H1 (cell line): ENCODE results near the gene RAB33A. TPM values are rescaled to one million over a fixed set of nuclear protein-coding genes. Genes with fewer than 3 reads are reported as not detected.

Source experiments
- CTCF ChIA-PET: fragments of 300-600 bp; sonication (Branson Sonifier 250); formaldehyde crosslinking; loops from one replicate; lab custom pipeline; 2021; ENCODE audit not compliant: partially characterized antibody; lab: Charles Lee
- POLR2A ChIA-PET: fragments of 300-600 bp; sonication (Branson Sonifier 250); formaldehyde crosslinking; loops from one replicate; lab custom pipeline; 2021; ENCODE audit warnings: inconsistent platforms; ENCODE audit not compliant: partially characterized antibody; lab: Charles Lee
- DNase-seq, 2 experiments: peaks; one replicate each; pipeline versions ENCODE4 v3.0.0 to v3.0.0-alpha.2; 2010 to 2022; ENCODE audit warnings: low spot score in 2 of 2, low read depth in 1 of 2, mixed read lengths in 1 of 2
- FAIRE-seq: peaks from 2 replicates; lab custom pipeline; 2011; peaks lifted over from hg19 to GRCh38; lab: Jason Lieb, UNC
- H2AFZ ChIP-seq: 2 replicates; pipeline ENCODE4 v1.8.1; 2012; ENCODE audit warnings: low read length, inconsistent platforms
- H2AK5ac ChIP-seq: 2 replicates; pipeline ENCODE4 v1.6.1; 2013; ENCODE audit warnings: low read depth, low read length
- H2BK120ac ChIP-seq: replicated peaks from 2 replicates; pipeline ENCODE3; 2013; ENCODE audit warnings: low read depth, low read length, inconsistent platforms
- H2BK12ac ChIP-seq: 2 replicates; pipeline ENCODE4 v1.6.1; 2013; ENCODE audit warnings: low read depth, low read length
- H2BK15ac ChIP-seq: 2 replicates; pipeline ENCODE4 v1.6.1; 2013; ENCODE audit warnings: low read length
- H2BK20ac ChIP-seq: 2 replicates; pipeline ENCODE4 v1.6.1; 2013; ENCODE audit warnings: low read length
- H2BK5ac ChIP-seq: 2 replicates; pipeline ENCODE4 v1.6.1; 2013; ENCODE audit warnings: low read depth, low read length
- H3K14ac ChIP-seq: 2 replicates; pipeline ENCODE4 v1.6.1; 2013; ENCODE audit warnings: inconsistent platforms; ENCODE audit not compliant: insufficient read length
- H3K18ac ChIP-seq: 2 replicates; pipeline ENCODE4 v1.6.1; 2013; ENCODE audit warnings: low read length; ENCODE audit errors: extremely low read depth
- H3K23ac ChIP-seq: 2 replicates; pipeline ENCODE4 v1.6.1; 2013; ENCODE audit warnings: inconsistent platforms; ENCODE audit not compliant: insufficient read length
- H3K23me2 ChIP-seq: 2 replicates; pipeline ENCODE4 v1.6.1; 2013; ENCODE audit warnings: low read depth, low read length
- H3K27ac ChIP-seq: 2 replicates; pipeline ENCODE4 v1.6.1; 2011; ENCODE audit warnings: low read depth, low read length, inconsistent platforms
- H3K27me3 ChIP-seq, 4 experiments: replicated peaks in 1 of 4; 1 replicate in 1 of 4; 2 replicates in 3 of 4; pipeline versions ENCODE4 v1.6.1 to v1.8.1; 2011 to 2013; ENCODE audit warnings: low read length in 3 of 4, mild to moderate bottlenecking in 3 of 4, inconsistent platforms in 2 of 4, mixed read lengths in 2 of 4, moderate library complexity in 1 of 4; ENCODE audit not compliant: control insufficient read depth in 3 of 4, insufficient read depth in 3 of 4; ENCODE audit errors: extremely low read depth in 1 of 4
- H3K36me3 ChIP-seq, 4 experiments: 2 replicates each; pipeline versions ENCODE4 v1.6.1 to v1.8.1; 2011 to 2013; ENCODE audit warnings: mild to moderate bottlenecking in 4 of 4, low read length in 3 of 4, moderate library complexity in 2 of 4, control low read depth in 1 of 4, inconsistent platforms in 1 of 4; ENCODE audit not compliant: insufficient read depth in 4 of 4, control insufficient read depth in 2 of 4
- H3K4ac ChIP-seq: replicated peaks from 2 replicates; pipeline ENCODE3; 2013; ENCODE audit warnings: low read length, low read depth, mixed read lengths, inconsistent platforms; ENCODE audit not compliant: insufficient read length
- H3K4me1 ChIP-seq, 4 experiments: replicated peaks in 1 of 4; 1 replicate in 1 of 4; 2 replicates in 3 of 4; pipeline versions ENCODE4 v1.6.1 to v1.8.1; 2011 to 2013; ENCODE audit warnings: low read length in 3 of 4, inconsistent platforms in 2 of 4, mixed read lengths in 1 of 4; ENCODE audit not compliant: insufficient read depth in 4 of 4, control insufficient read depth in 3 of 4
- H3K4me2 ChIP-seq, 2 experiments: 2 replicates each; pipeline versions ENCODE4 v1.6.1 to v1.8.1; 2011 to 2013; ENCODE audit warnings: low read depth in 2 of 2, low read length in 2 of 2, control low read depth in 1 of 2, inconsistent platforms in 1 of 2, mild to moderate bottlenecking in 1 of 2; ENCODE audit not compliant: insufficient read depth in 1 of 2
- H3K4me3 ChIP-seq, 4 experiments: fragments of 200-600, 300-600 bp in 1 of 4; sonication (generic), shearing (Covaris generic), sonication (Bioruptor Twin) in 1 of 4; 2 replicates each; pipeline versions ENCODE4 v1.5.1 to v1.8.1; 2011 to 2016; ENCODE audit warnings: low read length in 4 of 4, low read depth in 3 of 4, control low read depth in 2 of 4, inconsistent platforms in 2 of 4, mild to moderate bottlenecking in 2 of 4, mixed read lengths in 1 of 4, moderate library complexity in 1 of 4; ENCODE audit not compliant: insufficient read depth in 2 of 4; ENCODE audit errors: extremely low read depth in 1 of 4
- H3K56ac ChIP-seq: replicated peaks from 2 replicates; pipeline ENCODE3; 2013; ENCODE audit warnings: low read depth, mild to moderate bottlenecking, mixed read lengths, low read length, inconsistent platforms; ENCODE audit not compliant: insufficient read length
- H3K79me1 ChIP-seq: 2 replicates; pipeline ENCODE4 v1.6.1; 2013; ENCODE audit warnings: low read depth, low read length, control low read depth
- H3K79me2 ChIP-seq, 2 experiments: 2 replicates each; pipeline versions ENCODE4 v1.6.1 to v1.8.1; 2012 to 2013; ENCODE audit warnings: low read length in 2 of 2, mild to moderate bottlenecking in 2 of 2, inconsistent platforms in 1 of 2; ENCODE audit not compliant: insufficient read depth in 2 of 2, control insufficient read depth in 1 of 2
- H3K9ac ChIP-seq, 4 experiments: replicated peaks in 1 of 4; 1 replicate in 1 of 4; 2 replicates in 3 of 4; pipeline versions ENCODE4 v1.6.1 to v1.8.1; 2011 to 2013; ENCODE audit warnings: low read depth in 3 of 4, low read length in 3 of 4, control low read depth in 2 of 4, mild to moderate bottlenecking in 2 of 4, moderate library complexity in 2 of 4, inconsistent platforms in 1 of 4; ENCODE audit errors: extremely low read depth in 1 of 4
- H3K9me3 ChIP-seq, 2 experiments: 2 replicates each; pipeline versions ENCODE4 v1.6.1 to v1.8.1; 2012 to 2013; ENCODE audit warnings: mild to moderate bottlenecking in 2 of 2, moderate library complexity in 2 of 2, control low read depth in 1 of 2, inconsistent platforms in 1 of 2, low read depth in 1 of 2, low read length in 1 of 2, mixed read lengths in 1 of 2; ENCODE audit not compliant: insufficient read depth in 2 of 2
- H4K20me1 ChIP-seq, 2 experiments: replicated peaks in 1 of 2; 2 replicates each; pipeline versions ENCODE3 to v1.8.1; 2011 to 2013; ENCODE audit warnings: inconsistent platforms in 2 of 2, low read length in 2 of 2, mild to moderate bottlenecking in 1 of 2; ENCODE audit not compliant: insufficient read depth in 2 of 2, control insufficient read depth in 1 of 2
- H4K5ac ChIP-seq: 2 replicates; pipeline ENCODE4 v1.6.1; 2013; ENCODE audit warnings: low read length, low read depth, mixed read lengths, inconsistent platforms; ENCODE audit not compliant: insufficient read length
- H4K8ac ChIP-seq: 2 replicates; pipeline ENCODE4 v1.8.0; 2013; ENCODE audit warnings: mild to moderate bottlenecking, moderate library complexity, low read length, inconsistent platforms; ENCODE audit not compliant: insufficient read depth; ENCODE audit errors: extremely low read depth
- H4K91ac ChIP-seq: replicated peaks from 2 replicates; pipeline ENCODE3; 2013; ENCODE audit warnings: low read length, mixed read lengths, inconsistent platforms; ENCODE audit not compliant: insufficient read length
- CBX5 ChIP-seq: fragments of 300-800, 300-1000 bp; sonication (generic); IDR thresholded peaks from 2 replicates; pipeline ENCODE4 v1.7.1; 2016; ENCODE audit warnings: antibody characterized with exemption, low read length, low read depth
- GABPA ChIP-seq: IDR thresholded peaks from 2 replicates; pipeline ENCODE4 v1.6.1; 2011; ENCODE audit warnings: mild to moderate bottlenecking, low read length, moderate library complexity, borderline replicate concordance; ENCODE audit not compliant: insufficient read depth
- RFX5 ChIP-seq: IDR thresholded peaks from 2 replicates; pipeline ENCODE4 v1.6.1; 2011; ENCODE audit warnings: low read depth, low read length, improper control_type of control experiment, borderline replicate concordance
- SIN3A ChIP-seq, 2 experiments: IDR thresholded peaks in 1 of 2; conservative IDR thresholded peaks in 1 of 2; 2 replicates each; pipeline ENCODE4 v1.6.1; 2011 to 2012; ENCODE audit warnings: low read length in 2 of 2, improper control_type of control experiment in 1 of 2, low read depth in 1 of 2, mild to moderate bottlenecking in 1 of 2
- WGBS, 2 experiments: shearing (Covaris generic) in 1 of 2; methylation state at CpG; one replicate each; pipeline versions ENCODE4 v1.1.6 to v1.1.7; 2013 to 2015; ENCODE audit warnings: low lambda C conversion rate in 2 of 2, mixed read lengths in 2 of 2, inconsistent platforms in 1 of 2, low coverage in 1 of 2, missing lambda C conversion rate in 1 of 2; ENCODE audit not compliant: insufficient replicate concordance in 2 of 2, insufficient coverage in 1 of 2, insufficient read length in 1 of 2; ENCODE audit errors: extremely low coverage in 1 of 2, missing lambda C conversion rate in 1 of 2; 5-methylcytosine and 5-hydroxymethylcytosine counted together
- polyA plus RNA-seq, 7 experiments: library from polyadenylated mRNA; depleted of rRNA in 3 of 7; stranded (reverse) in 5 of 7; unstranded in 2 of 7; fragments of >200 nt in 5 of 7; fragments of 200-250 nt in 2 of 7; gene quantifications; 1 replicate in 5 of 7; 2 replicates in 1 of 7; 4 replicates in 1 of 7; pipeline versions ENCODE4 v1.2.1 to v1.2.3, GENCODE V29; 2011 to 2013; ENCODE audit warnings: missing spikeins in 2 of 7, mixed read lengths in 2 of 7
- total RNA-seq: library from RNA; stranded (reverse); fragmentation: NEBNext Ultra II Directional; extraction: Animal tissue kit (Norgen Biotek cat#: 25700); gene quantifications from 2 replicates; pipeline ENCODE4 v1.2.1, GENCODE V29; 2021
- TF ChIP-seq, protein P1 (sequence below): IDR thresholded peaks from 2 replicates; pipeline ENCODE4 v1.6.1; 2011; ENCODE audit warnings: low read depth, mild to moderate bottlenecking, low read length; ENCODE audit not compliant: insufficient read depth

RAB33A gene
- total and polyA plus RNA-seq, 2 of the 8 experiments (the other 6 are each of a cell fraction or from before 2014, with no cell fraction given) = 2.8 to 4.6 TPM

DNA sequence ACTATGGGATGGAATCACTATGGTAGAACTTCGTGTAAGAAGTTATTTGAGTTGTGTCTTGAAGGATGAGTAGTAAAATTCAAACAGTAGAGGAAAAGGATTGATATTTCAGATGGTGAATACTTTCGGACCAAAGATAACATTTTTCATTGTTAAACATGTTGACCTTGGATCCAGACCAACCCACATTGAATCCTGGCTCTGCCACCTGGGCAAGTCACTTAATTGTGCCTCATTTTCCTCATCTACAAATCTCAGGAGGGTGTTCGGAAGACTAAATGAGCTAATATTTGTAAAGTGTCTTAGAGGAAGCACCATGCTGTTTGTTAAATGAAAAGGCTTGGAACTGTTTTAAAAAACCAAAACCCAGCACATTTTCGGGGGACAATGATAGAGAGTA, 4.7 kb upstream of the RAB33A start:
- Histone ChIP-seq H3K56ac (no peak overlapping the region), H3K27me3 (peaks cover 0 to 4% (median 3%) of the 10 kb centered on the region in 4 experiments; a peak in 3 of 7 replicates), H2BK15ac (no peak overlapping the region), H3K9ac (no peak overlapping the region), H2BK20ac (no peak overlapping the region), H3K18ac (no peak overlapping the region), H4K91ac (no peak overlapping the region), H2AK5ac (no peak overlapping the region), H2BK12ac (no peak overlapping the region), H4K5ac (no peak overlapping the region), H3K23ac (no peak overlapping the region), H3K79me2 (peaks cover 0 to 11% of the 10 kb centered on the region in 2 experiments; a peak in 2 of 4 replicates), H4K8ac (no peak overlapping the region), H3K27ac (no peak overlapping the region), H3K79me1 (0 out of 2 replicates have a peak, but pooled peaks cover 2% of the 10 kb centered on the region), H2BK5ac (no peak overlapping the region), H2BK120ac (no peak overlapping the region), H3K4me2 (peak overlapping the region; percentile 67 to 82; a peak in 3 of 4 replicates), H3K4ac (no peak overlapping the region), H3K4me1 (peaks cover 0 to 6% (median 0%) of the 10 kb centered on the region in 4 experiments; a peak in 4 of 7 replicates), H3K14ac (no peak overlapping the region), H3K4me3 (peak overlapping the region in 2 of 4 experiments; percentile 75 to 76; a peak in 4 of 8 replicates)
- no peak for FAIRE-seq
- no peak for DNase-seq
- POLR2A ChIA-PET = no interaction called here
- no peak for TF ChIP-seq GABPA
- TF ChIP-seq, protein P1, sequence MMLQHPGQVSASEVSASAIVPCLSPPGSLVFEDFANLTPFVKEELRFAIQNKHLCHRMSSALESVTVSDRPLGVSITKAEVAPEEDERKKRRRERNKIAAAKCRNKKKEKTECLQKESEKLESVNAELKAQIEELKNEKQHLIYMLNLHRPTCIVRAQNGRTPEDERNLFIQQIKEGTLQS = no peak
- TF ChIP-seq SIN3A (conservative IDR thresholded peaks at IDR 0.05 in 1 of 2, IDR thresholded peaks at IDR 0.05 in 1 of 2; ENCODE audit: low read depth in 1 of 2, low read length in 2 of 2) = no peak
- no peak for TF ChIP-seq CBX5
- no peak for TF ChIP-seq RFX5
- TF ChIP-seq, all 59 proteins: peak for 0
- Histone ChIP-seq H2AFZ (no peak overlapping the region), H3K9me3 (no peaks in the 10 kb centered on the region), H3K36me3 (no peaks in the 10 kb centered on the region), H3K23me2 (peaks cover 12% of the 10 kb centered on the region; the same call in 1 of the 2 replicates), H4K20me1 (no peaks in the 10 kb centered on the region)
- 72% methylated on average over 4 of the region's 4 CpGs; no CpG with 5 or more reads in 1 of the 2 experiments for WGBS, 2 experiments
- CTCF ChIA-PET = no interaction called here
